RWPE2 (cell line): ENCODE results near the gene RGS6.

Source experiments
- ATAC-seq: fragments of 200-7000 bp; cut with Tn5 transposase; 3 replicates; pipeline ENCODE4 v1.9.1; 2021; ENCODE audit warnings: low read depth
- DNase-seq: peaks from one replicate; pipeline ENCODE4 v3.0.0-alpha.2; 2020; ENCODE audit warnings: low spot score
- H3K27ac ChIP-seq: fragments of 450-650 bp; 2 replicates; pipeline ENCODE4 v1.5.1; 2017; ENCODE audit warnings: mild to moderate bottlenecking; ENCODE audit not compliant: poor library complexity, severe bottlenecking
- H3K27me3 ChIP-seq: fragments of 250-450 bp; sonication (Bioruptor Pico); 2 replicates; pipeline ENCODE4 v1.5.1; 2021; ENCODE audit warnings: mild to moderate bottlenecking, moderate library complexity; ENCODE audit not compliant: insufficient read depth, poor library complexity, severe bottlenecking
- H3K36me3 ChIP-seq: fragments of 250-450 bp; sonication (Bioruptor Pico); 2 replicates; pipeline ENCODE4 v1.5.1; 2020; ENCODE audit warnings: low read depth, mild to moderate bottlenecking, moderate library complexity
- H3K4me1 ChIP-seq: fragments of 250-450 bp; sonication (Bioruptor Pico); 2 replicates; pipeline ENCODE4 v1.5.1; 2021; ENCODE audit warnings: mild to moderate bottlenecking, moderate library complexity; ENCODE audit not compliant: insufficient read depth, poor library complexity, severe bottlenecking
- H3K4me3 ChIP-seq: fragments of 250-450 bp; sonication (Bioruptor Pico); 2 replicates; pipeline ENCODE4 v1.5.1; 2021; ENCODE audit warnings: mild to moderate bottlenecking, moderate library complexity; ENCODE audit not compliant: severe bottlenecking
- H3K9me3 ChIP-seq: fragments of 250-450 bp; sonication (Bioruptor Pico); 2 replicates; pipeline ENCODE4 v1.5.1; 2021; ENCODE audit warnings: mild to moderate bottlenecking, moderate library complexity; ENCODE audit not compliant: severe bottlenecking
- TF ChIP-seq, protein P1 (sequence below): fragments of 450-650 bp; IDR thresholded peaks from one replicate; pipeline ENCODE4 v1.5.1; 2017; ENCODE audit warnings: mild to moderate bottlenecking, moderate library complexity; ENCODE audit not compliant: poor library complexity, severe bottlenecking

Gene RGS6

DNA sequence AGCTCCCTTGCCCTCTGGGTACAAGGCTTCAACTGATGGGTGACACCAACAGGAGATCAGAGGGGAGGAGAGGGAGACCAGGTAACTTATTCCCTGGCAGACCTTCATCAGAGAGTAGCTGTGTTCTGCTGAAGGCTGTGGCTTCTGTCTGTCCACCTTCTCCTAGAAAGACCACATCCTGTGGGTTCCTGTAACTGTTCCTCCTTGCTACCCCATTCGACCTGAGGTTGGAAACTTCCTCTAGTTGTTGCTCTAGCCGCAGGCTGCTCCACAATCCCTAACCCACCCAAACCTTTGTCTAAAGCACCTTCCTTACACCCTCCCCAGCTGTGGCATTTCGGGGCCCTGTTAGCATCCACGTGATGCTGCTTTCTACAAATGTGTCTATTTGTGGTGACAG, 507.5 kb downstream of the RGS6 start:
- no peaks in the 10 kb centered on the region for H3K9me3 ChIP-seq
- no peaks in the 10 kb centered on the region for H3K4me1 ChIP-seq
- H3K27me3 ChIP-seq = peaks cover 16% of the 10 kb centered on the region
- DNase-seq (no peak), ATAC-seq (no peak)
- H3K4me3 ChIP-seq = no peak overlapping the region
- no peaks in the 10 kb centered on the region for H3K36me3 ChIP-seq
- H3K27ac ChIP-seq = no peak overlapping the region
- TF ChIP-seq, protein P1, sequence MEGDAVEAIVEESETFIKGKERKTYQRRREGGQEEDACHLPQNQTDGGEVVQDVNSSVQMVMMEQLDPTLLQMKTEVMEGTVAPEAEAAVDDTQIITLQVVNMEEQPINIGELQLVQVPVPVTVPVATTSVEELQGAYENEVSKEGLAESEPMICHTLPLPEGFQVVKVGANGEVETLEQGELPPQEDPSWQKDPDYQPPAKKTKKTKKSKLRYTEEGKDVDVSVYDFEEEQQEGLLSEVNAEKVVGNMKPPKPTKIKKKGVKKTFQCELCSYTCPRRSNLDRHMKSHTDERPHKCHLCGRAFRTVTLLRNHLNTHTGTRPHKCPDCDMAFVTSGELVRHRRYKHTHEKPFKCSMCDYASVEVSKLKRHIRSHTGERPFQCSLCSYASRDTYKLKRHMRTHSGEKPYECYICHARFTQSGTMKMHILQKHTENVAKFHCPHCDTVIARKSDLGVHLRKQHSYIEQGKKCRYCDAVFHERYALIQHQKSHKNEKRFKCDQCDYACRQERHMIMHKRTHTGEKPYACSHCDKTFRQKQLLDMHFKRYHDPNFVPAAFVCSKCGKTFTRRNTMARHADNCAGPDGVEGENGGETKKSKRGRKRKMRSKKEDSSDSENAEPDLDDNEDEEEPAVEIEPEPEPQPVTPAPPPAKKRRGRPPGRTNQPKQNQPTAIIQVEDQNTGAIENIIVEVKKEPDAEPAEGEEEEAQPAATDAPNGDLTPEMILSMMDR = no peak

DNA sequence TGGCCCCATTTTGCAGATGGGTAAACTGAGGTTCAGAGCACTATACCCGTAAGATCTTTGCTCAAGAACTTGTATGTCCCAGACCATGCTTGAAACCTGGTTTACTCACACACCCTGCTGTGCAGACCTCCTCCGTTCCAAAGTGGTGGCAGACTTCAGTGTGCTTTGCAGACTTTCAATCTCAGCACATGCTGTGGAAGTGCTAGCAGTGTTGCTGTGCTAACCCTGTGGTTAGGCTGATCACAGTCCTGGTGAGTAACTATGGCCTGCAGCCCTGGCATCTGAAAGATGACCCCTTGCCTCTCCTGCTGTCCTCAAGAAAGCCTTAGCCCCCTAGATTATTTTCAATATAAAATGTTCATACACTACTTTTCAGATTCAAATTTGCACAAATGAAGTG, 511.0 kb downstream of the RGS6 start:
- no peaks in the 10 kb centered on the region for H3K9me3 ChIP-seq
- no peaks in the 10 kb centered on the region for H3K36me3 ChIP-seq
- H3K27ac ChIP-seq = no peak overlapping the region
- ATAC-seq = no peak
- no peak overlapping the region for H3K4me3 ChIP-seq
- peaks cover 3% of the 10 kb centered on the region for H3K27me3 ChIP-seq
- TF ChIP-seq, protein P1 = no peak
- no peaks in the 10 kb centered on the region for H3K4me1 ChIP-seq
- DNase-seq = no peak

DNA sequence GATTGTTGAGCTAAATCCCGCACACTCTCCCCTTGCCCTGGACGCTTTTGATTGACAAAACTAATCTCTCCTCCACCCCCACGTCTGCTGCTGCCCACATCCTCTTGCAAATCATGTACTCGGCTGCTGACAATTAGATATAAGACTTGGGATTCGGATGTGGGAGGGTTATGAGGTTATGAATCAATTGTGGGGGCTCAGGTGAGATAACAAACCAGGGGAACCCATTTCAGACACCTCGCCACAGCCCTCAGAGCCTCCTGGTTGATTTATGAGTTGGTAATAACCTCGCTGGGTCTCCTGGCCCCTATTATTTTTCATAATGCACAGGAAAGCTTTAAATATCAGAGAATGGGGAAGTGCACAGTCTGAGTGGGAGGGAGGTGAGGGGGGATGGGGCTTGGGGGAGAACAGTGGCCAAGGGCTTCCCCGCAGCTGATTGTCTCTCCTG, 511.8 kb downstream of the RGS6 start:
- DNase-seq (no peak), ATAC-seq (no peak)
- peaks cover 3% of the 10 kb centered on the region for H3K27me3 ChIP-seq
- no peaks in the 10 kb centered on the region for H3K4me1 ChIP-seq
- no peaks in the 10 kb centered on the region for H3K36me3 ChIP-seq
- H3K4me3 ChIP-seq = no peak overlapping the region
- H3K9me3 ChIP-seq = no peaks in the 10 kb centered on the region
- TF ChIP-seq, protein P1 = no peak
- H3K27ac ChIP-seq = no peak overlapping the region

DNA sequence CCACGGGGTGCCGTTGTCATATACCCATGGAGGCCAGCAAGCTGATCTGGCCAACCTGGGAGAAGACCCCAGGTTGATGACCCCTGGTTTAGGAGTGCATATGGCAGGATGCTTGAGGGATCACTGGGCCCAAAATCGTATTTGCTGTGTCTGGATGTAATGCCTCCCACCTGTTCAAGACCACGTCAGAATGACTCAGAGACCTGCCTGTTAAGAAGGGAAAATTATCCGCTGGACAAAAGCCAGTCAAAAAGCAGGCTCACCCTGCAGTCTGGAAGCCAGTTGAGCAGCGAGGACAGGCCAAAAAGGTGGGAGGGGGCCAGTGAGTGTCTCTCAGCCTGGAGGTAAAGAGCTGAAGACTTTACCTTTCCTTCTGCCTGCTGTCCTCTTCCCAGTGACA, 512.5 kb downstream of the RGS6 start:
- DNase-seq (no peak), ATAC-seq (peak; percentile 68; the same call in 2 of the 3 replicates)
- Histone ChIP-seq H3K4me1 (no peaks in the 10 kb centered on the region), H3K4me3 (no peak overlapping the region), H3K27ac (no peak overlapping the region), H3K9me3 (no peaks in the 10 kb centered on the region), H3K36me3 (no peaks in the 10 kb centered on the region), H3K27me3 (peaks cover under 1% of the 10 kb centered on the region)
- TF ChIP-seq, protein P1 = no peak

DNA sequence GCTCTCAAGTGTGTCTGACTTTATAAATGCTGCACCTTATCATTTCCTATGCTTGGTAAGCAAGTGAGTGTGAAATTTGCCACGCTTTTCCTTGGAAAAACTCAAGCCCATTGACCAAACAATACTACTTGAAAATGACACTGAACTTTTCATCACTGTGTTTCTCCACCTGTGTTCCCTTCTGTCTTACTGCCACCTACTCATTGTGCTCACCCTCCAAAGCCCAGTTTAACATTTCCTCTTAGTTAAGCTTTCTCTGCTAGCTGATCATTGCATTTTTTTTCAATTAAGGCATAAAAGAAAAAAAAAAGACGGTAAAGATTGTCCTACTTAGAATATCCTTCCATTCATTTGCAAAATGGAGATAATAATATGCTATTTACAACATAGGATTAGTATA, 516.0 kb downstream of the RGS6 start:
- TF ChIP-seq, protein P1 = peak; percentile 25
- DNase-seq (no peak), ATAC-seq (no peak)
- Histone ChIP-seq H3K27ac (no peak overlapping the region), H3K27me3 (no peaks in the 10 kb centered on the region), H3K9me3 (no peaks in the 10 kb centered on the region), H3K36me3 (no peaks in the 10 kb centered on the region), H3K4me3 (no peak overlapping the region), H3K4me1 (no peaks in the 10 kb centered on the region)
